Testis (tissue), 3 donors: ENCODE results near the gene ZIC5. TPM values are rescaled to one million over a fixed set of nuclear protein-coding genes. Genes with fewer than 3 reads are reported as not detected.
A peak's percentile ranks its signal among the peaks of the same experiment; 100 is the strongest.

Experiments used
- DNase-seq: peaks from one replicate; pipeline ENCODE4 v3.0.0-alpha.2; 2019
- H3K27ac ChIP-seq, 2 donors: fragments of 200-600 bp; sonication (generic); one replicate each; pipeline ENCODE4 v1.5.1; 2019
- H3K27me3 ChIP-seq: fragments of 200-600 bp; sonication (generic); one replicate; pipeline ENCODE4 v1.5.1; 2019
- H3K36me3 ChIP-seq: fragments of 200-600 bp; sonication (generic); one replicate; pipeline ENCODE4 v1.5.1; 2017; ENCODE audit warnings: low read depth; ENCODE audit errors: missing control alignments
- H3K4me1 ChIP-seq: fragments of 200-600 bp; sonication (generic); one replicate; pipeline ENCODE4 v1.5.1; 2019
- H3K4me3 ChIP-seq, 2 donors: fragments of 200-600 bp; sonication (generic); one replicate each; pipeline ENCODE4 v1.5.1; 2017 to 2019
- H3K9me3 ChIP-seq: fragments of 200-600 bp; sonication (generic); one replicate; pipeline ENCODE4 v1.5.1; 2017
- POLR2A ChIP-seq: fragments of 450-650 bp; IDR thresholded peaks from one replicate; pipeline ENCODE4 v1.6.1; 2017; ENCODE audit warnings: antibody characterized with exemption, mild to moderate bottlenecking, moderate library complexity
- WGBS, 2 donors: methylation state at CpG; one replicate each; pipeline ENCODE4 v1.1.5; 2018; 5-methylcytosine and 5-hydroxymethylcytosine counted together
- intact Hi-C: fragments of 100-400 bp; cut with DNase I; formaldehyde crosslinking; loops from one replicate; pipeline ENCODE4 v1.15.1; 2023; ENCODE audit warnings: low total_unique reads
- polyA plus RNA-seq: library from polyadenylated mRNA; stranded (reverse); fragments of 350-450 nt; fragmentation: Illumina TruSeq; extraction: RNeasy Lipid Tissue Mini Kit (QIAGEN cat#74804); gene quantifications from one replicate; pipeline ENCODE4 v1.2.3, GENCODE V29; 2014; ENCODE audit warnings: low read depth, low replicate concordance; ENCODE audit not compliant: insufficient read depth
- total RNA-seq, 2 donors: library from RNA; depleted of rRNA; stranded (reverse); fragments of >200 nt; gene quantifications; one replicate each; pipeline ENCODE4 v1.2.3, GENCODE V29; 2016
- TF ChIP-seq, protein P1 (sequence below), 3 experiments: fragments of 450-650 bp in 2 of 3; fragments of 200-600 bp in 1 of 3; sonication (generic) in 1 of 3; IDR thresholded peaks; one replicate each; pipeline ENCODE4 v1.5.1; 2016 to 2019; ENCODE audit warnings: antibody characterized with exemption in 3 of 3, mild to moderate bottlenecking in 2 of 3, moderate library complexity in 1 of 3

Gene ZIC5
- total and polyA plus RNA-seq, 3 donors from 2014 or later, result 2.0 to 6.9 (median 3.0) TPM

DNA sequence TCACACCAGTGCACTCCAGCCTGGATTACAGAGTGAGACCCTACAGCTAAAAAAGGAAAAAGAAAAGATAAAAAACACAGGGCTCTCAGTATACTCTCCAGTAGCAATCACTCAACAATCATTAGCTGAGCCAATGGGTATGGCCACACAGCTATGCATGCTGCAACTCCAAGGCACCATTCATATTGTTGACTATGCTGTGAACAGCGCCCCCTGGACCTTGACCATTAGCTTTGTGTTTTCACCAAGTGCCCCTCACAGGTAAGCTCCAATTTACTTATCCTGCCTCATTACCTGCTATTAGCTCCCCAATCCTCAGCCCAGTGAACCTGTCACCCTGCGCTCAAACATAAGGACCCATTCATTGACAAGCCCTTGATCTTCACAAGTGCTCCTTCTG, 35.8 kb downstream of the ZIC5 start:
- no peaks in the 10 kb centered on the region for H3K27me3 ChIP-seq
- no peak for TF ChIP-seq POLR2A
- TF ChIP-seq, protein P1, sequence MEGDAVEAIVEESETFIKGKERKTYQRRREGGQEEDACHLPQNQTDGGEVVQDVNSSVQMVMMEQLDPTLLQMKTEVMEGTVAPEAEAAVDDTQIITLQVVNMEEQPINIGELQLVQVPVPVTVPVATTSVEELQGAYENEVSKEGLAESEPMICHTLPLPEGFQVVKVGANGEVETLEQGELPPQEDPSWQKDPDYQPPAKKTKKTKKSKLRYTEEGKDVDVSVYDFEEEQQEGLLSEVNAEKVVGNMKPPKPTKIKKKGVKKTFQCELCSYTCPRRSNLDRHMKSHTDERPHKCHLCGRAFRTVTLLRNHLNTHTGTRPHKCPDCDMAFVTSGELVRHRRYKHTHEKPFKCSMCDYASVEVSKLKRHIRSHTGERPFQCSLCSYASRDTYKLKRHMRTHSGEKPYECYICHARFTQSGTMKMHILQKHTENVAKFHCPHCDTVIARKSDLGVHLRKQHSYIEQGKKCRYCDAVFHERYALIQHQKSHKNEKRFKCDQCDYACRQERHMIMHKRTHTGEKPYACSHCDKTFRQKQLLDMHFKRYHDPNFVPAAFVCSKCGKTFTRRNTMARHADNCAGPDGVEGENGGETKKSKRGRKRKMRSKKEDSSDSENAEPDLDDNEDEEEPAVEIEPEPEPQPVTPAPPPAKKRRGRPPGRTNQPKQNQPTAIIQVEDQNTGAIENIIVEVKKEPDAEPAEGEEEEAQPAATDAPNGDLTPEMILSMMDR (IDR thresholded peaks at IDR 0.05), result peak in 1 of 3 experiments; percentile 14

DNA sequence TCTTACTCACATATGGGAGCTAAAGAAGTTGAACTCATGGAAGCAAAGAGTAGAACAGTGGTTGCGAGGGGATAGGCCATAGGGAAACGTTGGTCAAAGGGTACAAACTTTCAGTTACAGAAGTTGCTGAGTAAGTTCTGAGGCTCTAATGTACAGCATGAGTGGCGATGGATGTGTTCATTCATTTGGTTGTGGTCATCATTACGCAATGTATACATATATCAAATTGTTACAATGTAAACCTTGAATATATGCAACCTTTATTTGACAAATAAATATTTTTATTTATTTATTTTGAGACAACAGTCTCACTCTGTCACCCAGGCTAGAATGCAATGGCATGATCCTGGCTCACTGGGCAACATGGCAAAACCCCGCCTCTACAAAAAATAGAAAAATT, 38.7 kb downstream of the ZIC5 start:
- Histone ChIP-seq H3K4me1 (no peaks in the 10 kb centered on the region), H3K36me3 (no peaks in the 10 kb centered on the region), H3K27ac (no peak overlapping the region), H3K4me3 (no peak overlapping the region), H3K9me3 (no peaks in the 10 kb centered on the region), H3K27me3 (no peaks in the 10 kb centered on the region)
- no peak for DNase-seq
- 84 to 92% methylated on average over 5 of the region's 5 CpGs for WGBS, 2 donors
- intact Hi-C loops, result no loop called here
- TF ChIP-seq POLR2A, result no peak
- TF ChIP-seq, protein P1 (IDR thresholded peaks at IDR 0.05), result no peak

More for the DNA sequence above, 35.8 kb downstream of the ZIC5 start:
- intact Hi-C loops, result no loop called here
- no peaks in the 10 kb centered on the region for H3K36me3 ChIP-seq
- H3K9me3 ChIP-seq, result no peaks in the 10 kb centered on the region
- no peaks in the 10 kb centered on the region for H3K4me1 ChIP-seq
- 94 to 96% methylated on average over 2 of the region's 2 CpGs for WGBS, 2 donors
- no peak for DNase-seq
- no peak overlapping the region for H3K4me3 ChIP-seq
- H3K27ac ChIP-seq, result no peak overlapping the region

DNA sequence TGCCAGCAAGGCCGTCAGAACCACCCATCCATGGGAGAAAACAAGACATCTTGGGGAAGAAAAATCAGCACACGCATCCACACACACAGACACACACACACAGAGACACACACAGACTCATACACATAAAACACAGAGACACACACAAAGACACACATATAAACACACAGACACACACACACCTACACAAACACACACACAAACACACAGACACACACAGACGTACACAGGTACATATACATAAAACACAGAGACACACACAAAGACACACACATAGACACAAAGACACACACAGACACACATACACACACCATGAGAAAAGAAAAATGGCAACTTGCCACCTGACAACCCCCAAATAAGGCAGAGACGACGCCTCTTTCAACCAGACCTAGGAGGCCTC, 40.6 kb downstream of the ZIC5 start:
- WGBS, 2 donors, result 86 to 92% methylated on average over 5 of the region's 5 CpGs
- intact Hi-C loops, result no loop called here

DNA sequence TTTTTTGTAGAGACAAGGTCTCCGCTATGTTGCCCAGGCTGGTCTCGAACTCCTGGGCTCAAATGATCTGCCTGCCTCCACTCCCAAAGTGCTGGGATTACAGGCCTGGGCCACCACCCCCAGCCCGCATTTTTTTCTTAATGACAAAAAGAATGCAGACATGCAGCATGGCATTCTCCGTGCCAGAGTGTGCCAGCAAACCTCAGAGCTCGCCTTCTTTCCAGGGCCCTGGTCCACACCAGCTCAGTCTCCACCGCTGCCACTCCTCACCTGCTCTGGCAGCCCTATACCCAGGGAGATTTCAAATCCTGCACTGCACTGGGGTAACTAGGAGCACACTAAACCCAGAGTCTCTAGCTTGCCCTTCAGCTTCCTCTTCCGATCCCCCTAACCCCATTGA, 41.7 kb downstream of the ZIC5 start:
- WGBS, 2 donors, result 78 to 86% methylated on average over 7 of the region's 7 CpGs
- H3K27me3 ChIP-seq, result no peaks in the 10 kb centered on the region

More for the DNA sequence above, 40.6 kb downstream of the ZIC5 start:
- TF ChIP-seq POLR2A, result no peak
- TF ChIP-seq, protein P1 (IDR thresholded peaks at IDR 0.05), result no peak
- no peak overlapping the region for H3K27ac ChIP-seq
- peaks cover 3% of the 10 kb centered on the region for H3K4me1 ChIP-seq
- no peak for DNase-seq
- H3K36me3 ChIP-seq, result no peaks in the 10 kb centered on the region
- no peaks in the 10 kb centered on the region for H3K9me3 ChIP-seq
- no peaks in the 10 kb centered on the region for H3K27me3 ChIP-seq
- H3K4me3 ChIP-seq, result no peak overlapping the region

More for the DNA sequence above, 41.7 kb downstream of the ZIC5 start:
- H3K27ac ChIP-seq, result no peak overlapping the region
- H3K36me3 ChIP-seq, result no peaks in the 10 kb centered on the region
- no peak overlapping the region for H3K4me3 ChIP-seq
- peaks cover 3% of the 10 kb centered on the region for H3K4me1 ChIP-seq
- no peak for DNase-seq
- intact Hi-C loops, result no loop called here
- no peak for TF ChIP-seq POLR2A
- TF ChIP-seq, protein P1 (IDR thresholded peaks at IDR 0.05), result no peak
- H3K9me3 ChIP-seq, result no peaks in the 10 kb centered on the region
